ENCODE data around the gene DNPEP. TPM values are rescaled to one million over a fixed set of nuclear protein-coding genes. Genes with fewer than 3 reads are reported as not detected.

DNPEP gene
- total RNA-seq, 1 experiment from 2014 or later, result 60.9 TPM

GRCh38 chr2:219418155-219419011, 30.7 kb upstream of the DNPEP start, which contains the start of gene DES:
TSS of gene DES (plus strand) at chr2:219418377. CDS start at chr2:219418463, 86 bp downstream.
- H3K14ac ChIP-seq (ENCODE audit: insufficient read depth, low read length), result no peak within 1 kb of the TSS; the same call in 1 of the 2 replicates
- H3K79me1 ChIP-seq (ENCODE audit: insufficient read depth, low read depth, low read length, poor library complexity, severe bottlenecking), result no peaks in the 10 kb centered on the region
- H3K9ac ChIP-seq (ENCODE audit: extremely low read depth, insufficient read length, low read length), result no peak within 1 kb of the TSS
- H2BK5ac ChIP-seq (ENCODE audit: insufficient read length, low read length), result no peak within 1 kb of the TSS
- no peak within 1 kb of the TSS for H2BK15ac ChIP-seq (ENCODE audit: low read depth, low read length)
- peaks cover 24% of the 10 kb centered on the region for H3K27me3 Mint-ChIP-seq (ENCODE audit: low read depth)
- no peak within 1 kb of the TSS for H3T11ph ChIP-seq (ENCODE audit: low read length)
- no peak within 1 kb of the TSS for H2BK12ac ChIP-seq (ENCODE audit: insufficient read length, low read depth, low read length)
- peak; percentile 67 for DNase-seq
- no peak within 1 kb of the TSS for H2AFZ ChIP-seq (ENCODE audit: low read length)
- H3K23me2 ChIP-seq (ENCODE audit: insufficient read length, low read depth, low read length, poor library complexity, severe bottlenecking), result no peaks in the 10 kb centered on the region
- H4K20me1 ChIP-seq (ENCODE audit: control insufficient read depth, insufficient read depth, insufficient read length), result no peaks in the 10 kb centered on the region
- H3K27me3 ChIP-seq (ENCODE audit: insufficient read depth, low read length), result no peaks in the 10 kb centered on the region; the same call in 1 of the 2 replicates
- no peak for TF ChIP-seq CTCF (conservative IDR thresholded peaks at IDR 0.05)
- H3K4me1 ChIP-seq (ENCODE audit: insufficient read depth, low read length), result peaks cover 13% of the 10 kb centered on the region; the same call in 1 of the 2 replicates
- H3K9me3 ChIP-seq (ENCODE audit: control insufficient read depth, low read depth, low read length), result no peaks in the 10 kb centered on the region
- peaks cover 31 to 35% of the 10 kb centered on the region in 2 experiments for H3K4me1 Mint-ChIP-seq
- H2BK20ac ChIP-seq (ENCODE audit: low read depth, low read length, poor library complexity, severe bottlenecking), result no peak within 1 kb of the TSS
- H2AK5ac ChIP-seq (ENCODE audit: insufficient read length, low read length), result no peak within 1 kb of the TSS
- H3K36me3 Mint-ChIP-seq (ENCODE audit: insufficient read depth in 1 of 3, low read depth in 3 of 3), result no peaks in the 10 kb centered on the region; a peak in 1 of 7 replicates
- H3K79me2 ChIP-seq (ENCODE audit: insufficient read depth, low read length), result no peaks in the 10 kb centered on the region
- H3K4ac ChIP-seq (ENCODE audit: low read depth, low read length), result no peak within 1 kb of the TSS
- peaks cover 0 to 2% of the 10 kb centered on the region in 2 experiments; a peak in 1 of 5 replicates for H3K9me3 Mint-ChIP-seq
- no peak within 1 kb of the TSS for H3K4me2 ChIP-seq (ENCODE audit: insufficient read depth, insufficient read length, low read length)
- H3K27ac Mint-ChIP-seq, result no peak within 1 kb of the TSS
- no peak within 1 kb of the TSS for H3K56ac ChIP-seq (ENCODE audit: insufficient read length, low read depth, low read length)
- no peak within 1 kb of the TSS for H3K27ac ChIP-seq (ENCODE audit: insufficient read length, low read depth, low read length)
- H4K91ac ChIP-seq (ENCODE audit: insufficient read length, low read depth, low read length), result no peak within 1 kb of the TSS
- H2BK120ac ChIP-seq (ENCODE audit: low read depth, low read length, poor library complexity, severe bottlenecking), result no peak within 1 kb of the TSS
- H3K23ac ChIP-seq (ENCODE audit: insufficient read length, low read depth, low read length), result no peak within 1 kb of the TSS
- H3K4me3 Mint-ChIP-seq, result no peak within 1 kb of the TSS
- no peak within 1 kb of the TSS for H3K18ac ChIP-seq (ENCODE audit: insufficient read length, low read depth, low read length)
- H4K5ac ChIP-seq (ENCODE audit: insufficient read length, low read depth, low read length), result no peak within 1 kb of the TSS
- H4K8ac ChIP-seq (replicated peaks; ENCODE audit: insufficient read length, low read depth, low read length), result no peak within 1 kb of the TSS
- no CpG with 5 or more reads among the region's 98 CpGs for WGBS (ENCODE audit: extremely low coverage, insufficient read length, low lambda C conversion rate)
